ENCODE measurements around the gene RYR1.
"Not testable (repeated sequence)": the region's sequence is repeated elsewhere in the genome, so short reads cannot be mapped to it uniquely, and the experiment has no call there.

Gene RYR1

DNA sequence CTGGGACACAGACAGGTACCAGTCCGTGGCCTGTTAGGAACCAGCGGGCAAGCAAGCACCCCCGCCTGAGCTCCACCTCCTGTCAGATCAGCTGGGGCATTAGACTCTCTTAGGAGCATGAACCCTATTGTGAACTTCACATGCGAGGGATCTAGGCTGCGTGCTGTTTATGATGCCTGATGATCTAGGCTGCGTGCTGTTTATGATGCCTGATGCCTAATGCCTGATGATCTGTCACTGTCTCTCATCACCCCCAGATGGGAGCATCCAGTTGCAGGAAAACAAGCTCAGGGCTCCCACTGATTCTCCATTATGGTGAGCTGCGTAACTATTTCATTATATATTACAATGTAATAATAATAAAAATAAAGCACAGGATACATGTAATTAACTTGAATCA, 11.1 kb upstream of the RYR1 start:
- H3K27ac ChIP-seq: no peak overlapping the region
- TF ChIP-seq, protein P1, sequence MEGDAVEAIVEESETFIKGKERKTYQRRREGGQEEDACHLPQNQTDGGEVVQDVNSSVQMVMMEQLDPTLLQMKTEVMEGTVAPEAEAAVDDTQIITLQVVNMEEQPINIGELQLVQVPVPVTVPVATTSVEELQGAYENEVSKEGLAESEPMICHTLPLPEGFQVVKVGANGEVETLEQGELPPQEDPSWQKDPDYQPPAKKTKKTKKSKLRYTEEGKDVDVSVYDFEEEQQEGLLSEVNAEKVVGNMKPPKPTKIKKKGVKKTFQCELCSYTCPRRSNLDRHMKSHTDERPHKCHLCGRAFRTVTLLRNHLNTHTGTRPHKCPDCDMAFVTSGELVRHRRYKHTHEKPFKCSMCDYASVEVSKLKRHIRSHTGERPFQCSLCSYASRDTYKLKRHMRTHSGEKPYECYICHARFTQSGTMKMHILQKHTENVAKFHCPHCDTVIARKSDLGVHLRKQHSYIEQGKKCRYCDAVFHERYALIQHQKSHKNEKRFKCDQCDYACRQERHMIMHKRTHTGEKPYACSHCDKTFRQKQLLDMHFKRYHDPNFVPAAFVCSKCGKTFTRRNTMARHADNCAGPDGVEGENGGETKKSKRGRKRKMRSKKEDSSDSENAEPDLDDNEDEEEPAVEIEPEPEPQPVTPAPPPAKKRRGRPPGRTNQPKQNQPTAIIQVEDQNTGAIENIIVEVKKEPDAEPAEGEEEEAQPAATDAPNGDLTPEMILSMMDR (conservative IDR thresholded peaks at IDR 0.05): no peak

DNA sequence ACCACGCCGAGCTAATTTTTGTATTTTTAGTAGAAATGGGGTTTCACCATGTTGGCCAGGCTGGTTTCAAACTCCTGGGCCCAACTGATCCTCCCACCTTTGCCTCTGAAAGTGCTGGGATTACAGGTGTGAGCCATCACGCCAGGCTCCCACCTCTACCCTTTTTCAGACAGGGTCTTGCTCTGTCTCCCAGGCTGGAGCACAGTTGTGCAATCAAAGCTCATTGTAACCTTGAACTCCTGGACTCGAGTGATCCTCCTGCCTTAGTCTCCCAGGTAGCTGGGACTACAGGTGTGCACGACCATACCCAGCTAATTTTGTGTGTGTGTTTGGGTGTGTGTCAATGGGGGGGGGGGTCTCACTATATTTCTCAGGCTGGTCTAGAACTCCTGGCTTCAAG, 9.2 kb upstream of the RYR1 start:
- H3K27ac ChIP-seq: no peak overlapping the region
- TF ChIP-seq, protein P1 (conservative IDR thresholded peaks at IDR 0.05): no peak

DNA sequence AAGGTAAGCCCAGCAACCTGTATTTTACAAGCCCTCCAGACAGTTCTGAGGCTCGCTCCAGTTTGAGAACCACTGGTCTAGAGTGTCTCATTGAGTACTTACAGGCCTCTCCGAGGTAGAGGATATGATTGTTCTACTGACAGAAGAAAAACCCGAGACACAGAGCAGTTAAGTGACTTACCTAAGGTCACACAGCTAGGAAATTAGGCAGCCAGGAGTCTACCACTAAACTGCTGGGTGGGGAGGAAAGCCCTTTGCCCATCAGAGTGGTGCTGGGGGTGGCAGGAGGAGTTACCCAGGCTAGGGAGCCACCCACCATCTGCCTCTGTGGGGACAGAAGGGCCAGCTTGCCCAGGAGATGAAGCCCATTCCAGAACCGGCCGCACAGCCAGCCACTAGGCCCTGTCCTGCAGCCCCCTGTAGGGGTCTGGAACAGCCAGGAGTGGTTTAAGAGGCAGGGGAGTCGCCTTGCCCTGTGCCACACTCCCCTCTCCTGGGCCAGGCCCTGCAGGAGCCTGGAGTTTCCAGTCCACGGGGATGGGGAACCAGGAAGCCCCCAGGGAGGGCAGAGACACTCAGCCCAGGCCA, 8.2 kb upstream of the RYR1 start:
- no peak overlapping the region for H3K27ac ChIP-seq
- TF ChIP-seq, protein P1 (conservative IDR thresholded peaks at IDR 0.05): no peak

- TF ChIP-seq, protein P1 (conservative IDR thresholded peaks at IDR 0.05): no peak
- H3K27ac ChIP-seq: no peak within 1 kb of the TSS
Measured at GRCh38 chr19:38425810-38426466, 7.6 kb upstream of the RYR1 start, which contains the start of gene RASGRP4. RASGRP4 (minus strand) TSS chr19:38426219; CDS start chr19:38426091, 128 bp downstream.

GRCh38 chr19:38427035-38427677, 6.3 kb upstream of the RYR1 start:
- H3K27ac ChIP-seq: not testable (repeated sequence)

DNA sequence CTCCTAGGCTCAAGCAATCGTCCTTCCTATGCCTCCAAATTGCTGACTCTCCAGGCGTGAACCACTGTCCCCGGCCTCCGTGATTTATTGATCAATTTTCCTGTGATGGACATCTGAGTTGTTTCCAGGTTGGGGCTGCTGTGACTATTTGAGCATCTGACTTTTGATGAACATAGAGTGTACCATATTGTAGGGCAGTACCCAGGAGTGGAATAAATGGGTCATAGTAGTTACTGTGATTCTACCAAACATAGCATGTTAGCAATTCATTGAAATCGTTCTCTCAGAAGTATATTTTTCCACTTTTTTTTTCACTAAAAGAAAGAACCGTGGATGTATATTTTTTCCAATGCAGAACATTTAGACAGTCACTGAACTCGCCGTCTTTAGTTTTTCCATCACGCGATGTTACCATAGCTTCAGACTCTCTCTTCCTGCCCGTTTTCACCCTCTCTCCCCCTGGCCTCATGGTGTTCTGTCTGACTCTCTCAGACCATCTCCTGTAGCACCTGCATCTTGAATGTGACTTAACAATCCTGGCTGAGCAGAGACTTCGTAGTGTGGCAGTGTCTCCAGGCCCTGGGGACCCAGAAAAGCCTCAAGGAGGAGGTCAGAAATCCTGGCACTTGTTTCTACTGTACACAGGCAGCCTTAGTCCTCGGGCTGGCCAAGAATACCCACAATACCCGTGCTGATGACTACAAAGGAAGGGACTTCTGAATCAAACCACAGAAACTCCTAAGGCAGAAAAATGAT, 4.3 kb upstream of the RYR1 start:
- TF ChIP-seq, protein P1 (conservative IDR thresholded peaks at IDR 0.05): no peak
- H3K27ac ChIP-seq: no peak overlapping the region

DNA sequence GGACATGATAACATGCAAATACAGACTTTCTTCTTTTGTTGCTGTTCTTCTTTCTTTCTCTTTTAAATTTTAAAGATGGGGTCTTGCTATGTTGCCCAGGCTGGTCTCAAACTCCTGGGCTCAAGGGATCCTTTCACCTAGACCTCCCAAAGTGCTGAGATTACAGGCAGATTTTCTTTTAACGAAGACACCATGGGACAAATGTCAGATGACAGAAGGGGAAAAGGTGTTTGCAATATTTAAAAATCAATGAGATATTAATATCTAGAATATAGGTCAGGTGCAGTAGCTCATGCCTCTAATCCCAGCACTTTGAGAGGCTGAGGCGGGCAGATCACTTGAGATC, 3.7 kb upstream of the RYR1 start:
- TF ChIP-seq, protein P1 (conservative IDR thresholded peaks at IDR 0.05): no peak
- H3K27ac ChIP-seq: no peak overlapping the region

All from VCaP (cell line).